C4-2B (cell line): ENCODE results near the gene SNRNP35.

Experiments
- CTCF ChIP-seq: fragments of 450-650 bp; conservative IDR thresholded peaks from 2 replicates; pipeline ENCODE4 v1.5.1; 2017; ENCODE audit warnings: mild to moderate bottlenecking
- ZFX ChIP-seq: fragments of 450-650 bp; IDR thresholded peaks from 2 replicates; pipeline ENCODE4 v1.6.1; 2017

- TF ChIP-seq CTCF = no peak
- no peak for TF ChIP-seq ZFX
Measured at GRCh38 chr12:123468786-123469185, 10.8 kb downstream of the SNRNP35 start.
